ENCODE results near the gene MOV10.

MOV10 gene

DNA sequence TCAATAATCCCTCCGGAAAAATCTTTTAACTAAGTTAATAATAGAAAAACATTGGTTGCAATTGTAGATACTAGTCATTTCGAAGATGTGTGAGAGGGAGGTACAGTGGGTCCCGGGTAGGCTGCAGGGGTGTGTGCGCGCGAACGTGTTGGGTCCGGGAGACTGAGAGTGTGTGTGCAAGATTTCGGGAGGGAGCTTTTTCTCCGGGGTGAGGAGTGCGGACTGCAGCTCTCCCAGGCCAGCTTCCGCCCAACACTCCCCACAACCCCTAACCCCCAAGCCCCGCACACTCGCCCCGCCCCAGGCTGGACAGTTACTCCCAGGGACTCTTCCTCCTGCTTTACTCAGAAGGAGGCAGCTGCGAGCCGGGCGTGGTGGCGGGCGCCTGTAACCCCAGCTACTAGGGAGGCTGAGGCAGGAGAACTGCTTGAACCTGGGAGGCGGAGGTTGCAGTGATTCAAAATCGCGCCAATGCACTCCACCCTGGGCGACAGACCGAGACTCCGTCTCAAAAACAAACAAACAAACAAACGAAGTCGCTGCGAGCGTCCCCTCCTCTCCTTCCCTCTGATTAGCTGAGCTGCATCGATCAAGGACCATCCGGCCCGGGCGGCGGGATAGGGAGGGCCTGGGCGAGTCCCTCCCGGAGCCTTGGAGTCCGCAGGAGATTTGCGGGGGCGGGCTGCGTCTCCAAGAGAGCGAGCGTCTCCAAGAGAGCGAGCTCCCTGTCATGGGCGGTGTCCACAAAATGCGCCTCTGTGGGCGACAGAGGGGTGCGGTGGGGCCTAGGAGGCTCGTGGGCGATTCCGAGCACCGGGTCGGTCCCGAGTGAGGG is 68.9 kb downstream of the MOV10 start:
- no peak for DNase-seq

DNA sequence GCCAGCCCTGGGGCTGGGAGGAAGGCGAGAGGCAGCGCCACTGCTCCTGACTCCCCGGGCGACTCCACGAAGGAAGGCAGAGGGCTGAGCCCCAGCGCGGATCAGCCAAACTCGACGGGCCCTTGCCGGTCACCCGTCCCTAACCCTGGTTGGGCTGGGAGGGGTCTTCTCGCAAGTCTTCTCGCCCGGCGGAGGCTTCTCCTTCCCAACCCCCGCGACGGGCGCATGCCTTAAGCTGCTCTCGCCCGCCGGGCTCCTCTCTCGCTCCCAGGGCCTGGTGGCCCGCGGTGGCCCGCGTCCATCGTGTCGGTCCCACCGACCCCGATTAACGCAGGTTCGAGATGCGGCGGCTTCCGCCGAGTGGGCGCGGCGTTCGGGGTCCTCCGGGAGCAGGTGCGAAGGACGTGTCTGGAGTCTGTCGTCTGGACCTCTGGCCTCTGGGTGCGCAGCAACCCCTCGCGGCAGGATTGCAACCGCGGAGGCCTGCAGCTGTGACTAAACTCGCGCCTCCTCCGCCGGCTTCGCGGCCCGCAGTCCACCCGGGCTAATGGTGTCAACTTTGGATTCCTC is 69.6 kb downstream of the MOV10 start:
- DNase-seq, result no peak

DNA sequence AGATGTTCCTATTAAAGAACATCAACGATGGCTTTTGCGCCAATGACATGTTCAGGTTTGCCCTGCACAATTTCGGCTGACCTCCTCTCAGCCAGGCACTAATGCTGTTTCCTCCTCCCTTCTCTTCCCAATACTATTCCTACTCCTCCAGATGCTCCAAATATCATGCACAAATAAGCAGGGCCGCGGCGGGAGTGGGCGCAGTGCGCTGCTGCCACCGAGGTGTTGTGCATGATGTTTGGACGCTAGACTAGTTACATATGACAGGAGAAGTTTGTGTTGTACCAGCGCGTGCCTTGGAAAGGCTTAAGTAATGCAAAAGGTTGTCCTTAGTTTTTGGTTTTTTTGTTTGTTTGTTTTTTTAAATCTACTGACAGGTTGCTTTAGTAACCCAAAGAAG is 73.9 kb downstream of the MOV10 start:
- DNase-seq, result no peak

Data from NCI-H187 treated with DMSO at 0.1 percent for 48 hours (cell line).